ENCODE results near the gene NCR2. TPM values are rescaled to one million over a fixed set of nuclear protein-coding genes. Genes with fewer than 3 reads are reported as not detected.

Gene NCR2
- total and polyA plus RNA-seq, 9 of the 15 experiments (the other 6 are each of a cell fraction or from before 2014, with no cell fraction given) = not detected

GRCh38 chr6:41291717-41292116, 43.7 kb upstream of the NCR2 start (continued):
- no peak for TF ChIP-seq MNT (conservative IDR thresholded peaks at IDR 0.05)
- TF ChIP-seq JUN (IDR thresholded peaks at IDR 0.05; ENCODE audit: borderline replicate concordance, low read depth, low read length) = no peak
- no peak for TF ChIP-seq JUN (CRISPR knock-in tag; IDR thresholded peaks at IDR 0.05; ENCODE audit: borderline replicate concordance)
- no peak for TF ChIP-seq SP2 (IDR thresholded peaks at IDR 0.05; ENCODE audit: extremely low read depth, low read depth, low read length, poor library complexity, severe bottlenecking)

GRCh38 chr6:41294214-41294872, 41.1 kb upstream of the NCR2 start:
- CTCF ChIA-PET (ENCODE audit: low intra/inter-chr PET ratio) = no interaction called here
- no TSS peak for BruUV-seq (replicated peaks)
- FAIRE-seq = no peak

More at GRCh38 chr6:41294214-41294872, 41.1 kb upstream of the NCR2 start:
- TF ChIP-seq RFX1 (IDR thresholded peaks at IDR 0.05) (no peak), CLOCK (CRISPR knock-in tag; IDR thresholded peaks at IDR 0.05; ENCODE audit: borderline replicate concordance) (no peak), ZNF76 (CRISPR knock-in tag; IDR thresholded peaks at IDR 0.05; ENCODE audit: borderline replicate concordance) (no peak)
- no peak overlapping the region for H3K27ac ChIP-seq (ENCODE audit: extremely low read depth, low read depth, low read length)
- in situ Hi-C loops (cut with MboI) = no loop called here
- H3K4me1 ChIP-seq (replicated peaks in 1 of 2; ENCODE audit: control insufficient read depth in 2 of 2, insufficient read depth in 2 of 2, low read length in 2 of 2) = no peaks in the 10 kb centered on the region
- peaks cover 2 to 4% of the 10 kb centered on the region in 2 experiments; a peak in 1 of 5 replicates for H3K27me3 ChIP-seq (ENCODE audit: control insufficient read depth in 2 of 2, insufficient read depth in 2 of 2, low read length in 2 of 2)
- no peak overlapping the region for H3K4me2 ChIP-seq (ENCODE audit: insufficient read depth, low read length)
- 0% methylated on average over 3 of the region's 3 CpGs for WGBS (ENCODE audit: insufficient coverage, low coverage, missing lambda C conversion rate)
- no peaks in the 10 kb centered on the region for H3K36me3 ChIP-seq (ENCODE audit: control insufficient read depth, insufficient read depth, low read length)
- H2AFZ ChIP-seq (ENCODE audit: low read depth, low read length) = no peak overlapping the region
- POLR2A ChIA-PET = interaction anchor here (0.5 to 0.7 kb wide), 2 partner anchors 24 to 451 kb away, joined by 3 read pairs; no protein-coding TSS in a partner anchor
- no peak overlapping the region for H3K4me3 ChIP-seq
- H3K9me3 ChIP-seq (replicated peaks; ENCODE audit: control insufficient read depth, insufficient read depth, low read depth, low read length) = no peaks in the 10 kb centered on the region
- 0 out of 4 replicates have a peak overlapping the region, but pooled peaks of 1 of the 2 experiments have one; percentile 12 for H3K9ac ChIP-seq (ENCODE audit: insufficient read depth in 1 of 2, low read depth in 2 of 2, low read length in 2 of 2)
- H3K9me1 ChIP-seq (ENCODE audit: control insufficient read depth, insufficient read depth, low read length) = no peaks in the 10 kb centered on the region
- no peaks in the 10 kb centered on the region for H4K20me1 ChIP-seq (replicated peaks; ENCODE audit: control insufficient read depth, insufficient read depth, low read length)
- intact Hi-C loops (cut with micrococcal nuclease) = no loop called here
- no peaks in the 10 kb centered on the region for H3K79me2 ChIP-seq (ENCODE audit: control insufficient read depth, insufficient read depth, low read length)
- DNase-seq (ENCODE audit: extremely low read depth in 1 of 4, low spot score in 3 of 4) (no peak), ATAC-seq (no peak)
